ENCODE measurements around the gene RAPSN. TPM values are rescaled to one million over a fixed set of nuclear protein-coding genes. Genes with fewer than 3 reads are reported as not detected.

Gene RAPSN
- total and polyA plus RNA-seq, 2 of the 8 experiments (the other 6 are each of a cell fraction or from before 2014, with no cell fraction given): 0.06 to 0.34 TPM

GRCh38 chr11:47407746-47408590 lies 41.0 kb downstream of the RAPSN start, which contains the start of gene SLC39A13:
Gene SLC39A13, plus strand, starts transcription at chr11:47408590. Its CDS starts 1,505 bp downstream, at chr11:47410095.
- Histone ChIP-seq H3K79me2 (ENCODE audit: control insufficient read depth in 1 of 2, insufficient read depth in 2 of 2, low read length in 2 of 2) (no peaks in the 10 kb centered on the region; a peak in 1 of 4 replicates), H2AFZ (ENCODE audit: low read length) (peak within 1 kb of the TSS; percentile 31; the same call in 1 of the 2 replicates), H3K23me2 (ENCODE audit: low read depth, low read length) (peaks cover 11% of the 10 kb centered on the region), H2AK5ac (ENCODE audit: low read depth, low read length) (peak within 1 kb of the TSS; percentile 95), H2BK15ac (ENCODE audit: low read length) (peak within 1 kb of the TSS; percentile 74; the same call in 1 of the 2 replicates), H3K4ac (replicated peaks; ENCODE audit: insufficient read length, low read depth, low read length) (peak within 1 kb of the TSS; percentile 94), H3K4me1 (replicated peaks in 1 of 4; ENCODE audit: control insufficient read depth in 3 of 4, insufficient read depth in 4 of 4, low read length in 3 of 4) (peaks cover 5 to 13% (median 9%) of the 10 kb centered on the region in 4 experiments), H3K9me3 (ENCODE audit: insufficient read depth in 2 of 2, low read depth in 1 of 2, low read length in 1 of 2) (no peaks in the 10 kb centered on the region), H3K27me3 (replicated peaks in 1 of 4; ENCODE audit: control insufficient read depth in 3 of 4, extremely low read depth in 1 of 4, insufficient read depth in 3 of 4, low read length in 3 of 4) (no peaks in the 10 kb centered on the region), H3K36me3 (ENCODE audit: control insufficient read depth in 2 of 4, insufficient read depth in 4 of 4, low read length in 3 of 4) (no peaks in the 10 kb centered on the region), H3K56ac (replicated peaks; ENCODE audit: insufficient read length, low read depth, low read length) (peak within 1 kb of the TSS; percentile 90), H3K4me3 (ENCODE audit: extremely low read depth in 1 of 4, insufficient read depth in 2 of 4, low read depth in 3 of 4, low read length in 4 of 4) (peak within 1 kb of the TSS; percentile 63 to 79 (median 74)), H2BK5ac (ENCODE audit: low read depth, low read length) (peak within 1 kb of the TSS; percentile 88), H2BK12ac (ENCODE audit: low read depth, low read length) (peak within 1 kb of the TSS; percentile 92), H4K8ac (ENCODE audit: extremely low read depth, insufficient read depth, low read length) (peak within 1 kb of the TSS; percentile 87), H3K79me1 (ENCODE audit: low read depth, low read length) (no peaks in the 10 kb centered on the region), H4K91ac (replicated peaks; ENCODE audit: insufficient read length, low read length) (peak within 1 kb of the TSS; percentile 91), H3K14ac (ENCODE audit: insufficient read length) (peak within 1 kb of the TSS; percentile 10), H2BK120ac (replicated peaks; ENCODE audit: low read depth, low read length) (no peak within 1 kb of the TSS), H3K18ac (ENCODE audit: extremely low read depth, low read length) (peak within 1 kb of the TSS; percentile 95), H4K20me1 (replicated peaks in 1 of 2; ENCODE audit: control insufficient read depth in 1 of 2, insufficient read depth in 2 of 2, low read length in 2 of 2) (no peaks in the 10 kb centered on the region), H3K9ac (replicated peaks in 1 of 4; ENCODE audit: extremely low read depth in 1 of 4, low read depth in 3 of 4, low read length in 3 of 4) (peak within 1 kb of the TSS; percentile 61 to 84 (median 70)), H3K27ac (ENCODE audit: low read depth, low read length) (peak within 1 kb of the TSS; percentile 86), H3K4me2 (ENCODE audit: insufficient read depth in 1 of 2, low read depth in 2 of 2, low read length in 2 of 2) (peak within 1 kb of the TSS; percentile 81 to 91), H3K23ac (ENCODE audit: insufficient read length) (peak within 1 kb of the TSS; percentile 62), H4K5ac (ENCODE audit: insufficient read length, low read depth, low read length) (peak within 1 kb of the TSS; percentile 93), H2BK20ac (ENCODE audit: low read length) (peak within 1 kb of the TSS; percentile 95; the same call in 1 of the 2 replicates)
- 4% methylated on average over 52 of the region's 70 CpGs; no CpG with 5 or more reads in 1 of the 2 experiments for WGBS, 2 experiments (ENCODE audit: extremely low coverage in 1 of 2, insufficient coverage in 1 of 2, insufficient read length in 1 of 2, insufficient replicate concordance in 2 of 2, low coverage in 1 of 2, low lambda C conversion rate in 2 of 2, missing lambda C conversion rate in 1 of 2)
- FAIRE-seq: no peak
- ChIA-PET POLR2A (ENCODE audit: partially characterized antibody) (interaction anchor here (1.2 to 12.8 kb wide), 10 partner anchors 8 to 186 kb away, joined by 3 to 140 read pairs (median 4); partner anchors contain the start of genes C1QTNF4, PSMC3 and SPI1), CTCF (ENCODE audit: partially characterized antibody) (interaction anchor here (0.6 to 6.2 kb wide), 23 partner anchors 8 to 167 kb away, joined by 3 to 59 read pairs (median 3); partner anchors contain the start of gene PSMC3)
- DNase-seq (ENCODE audit: low read depth in 1 of 2, low spot score in 2 of 2): peak; percentile 81 to 95
- TF ChIP-seq ZNF274 (IDR thresholded peaks at IDR 0.05; ENCODE audit: borderline replicate concordance, extremely low read depth, low read length) (no peak), GTF2F1 (IDR thresholded peaks at IDR 0.05; ENCODE audit: borderline replicate concordance, low read depth, low read length) (peak; percentile 38; the same call in 1 of the 2 replicates), POLR2A (IDR thresholded peaks at IDR 0.05; ENCODE audit: control extremely low read depth in 1 of 2, low read depth in 2 of 2, low read length in 2 of 2) (peak; percentile 63 to 91), JUN (IDR thresholded peaks at IDR 0.05; ENCODE audit: low read depth, low read length) (0 out of 2 replicates have a peak, but pooled peaks have one; percentile 13), RAD21 (IDR thresholded peaks at IDR 0.05 in 1 of 2, conservative IDR thresholded peaks at IDR 0.05 in 1 of 2; ENCODE audit: low read depth in 2 of 2, low read length in 2 of 2) (peak; percentile 70 to 75), RBBP5 (IDR thresholded peaks at IDR 0.05; ENCODE audit: borderline replicate concordance, low read depth, low read length) (no peak), CREB1 (IDR thresholded peaks at IDR 0.05) (peak; percentile 92), MAFK (IDR thresholded peaks at IDR 0.05; ENCODE audit: low read depth, low read length) (no peak), SIN3A (conservative IDR thresholded peaks at IDR 0.05 in 1 of 2, IDR thresholded peaks at IDR 0.05 in 1 of 2; ENCODE audit: low read depth in 1 of 2, low read length in 2 of 2) (peak in 1 of 2 experiments; percentile 75; a peak in 1 of 4 replicates), SIRT6 (IDR thresholded peaks at IDR 0.05; ENCODE audit: low read length) (no peak), CHD1 (IDR thresholded peaks at IDR 0.05; ENCODE audit: low read depth, low read length) (no peak)
